H1 (cell line): ENCODE measurements around the gene PPARD. TPM values are rescaled to one million over a fixed set of nuclear protein-coding genes. Genes with fewer than 3 reads are reported as not detected.

Source experiments
- BACH1 ChIP-seq: IDR thresholded peaks from 2 replicates; pipeline ENCODE4 v1.6.1; 2012; ENCODE audit warnings: low read length, improper control_type of control experiment
- CBX8 ChIP-seq: fragments of 300-800, 300-1000 bp; sonication (generic); IDR thresholded peaks from 2 replicates; pipeline ENCODE4 v1.7.1; 2016; ENCODE audit warnings: low read depth, low read length, borderline replicate concordance
- JUN ChIP-seq: IDR thresholded peaks from 2 replicates; pipeline ENCODE4 v1.6.1; 2011; ENCODE audit warnings: low read depth, mild to moderate bottlenecking, improper control_type of control experiment, low read length
- KDM5A ChIP-seq: fragments of 200-600 bp; IDR thresholded peaks from 2 replicates; pipeline ENCODE4 v1.7.1; 2012; ENCODE audit warnings: mild to moderate bottlenecking, low read length, inconsistent platforms, mixed read lengths
- SAP30 ChIP-seq: fragments of 300-600 bp; sonication (generic); IDR thresholded peaks from 2 replicates; pipeline ENCODE4 v1.7.1; 2012; ENCODE audit warnings: low read length, moderate library complexity, mild to moderate bottlenecking, inconsistent platforms; ENCODE audit not compliant: insufficient read depth, insufficient replicate concordance
- polyA plus RNA-seq, 7 experiments: library from polyadenylated mRNA; depleted of rRNA in 3 of 7; stranded (reverse) in 5 of 7; unstranded in 2 of 7; fragments of >200 nt in 5 of 7; fragments of 200-250 nt in 2 of 7; gene quantifications; 1 replicate in 5 of 7; 2 replicates in 1 of 7; 4 replicates in 1 of 7; pipeline versions ENCODE4 v1.2.1 to v1.2.3, GENCODE V29; 2011 to 2013; ENCODE audit warnings: missing spikeins in 2 of 7, mixed read lengths in 2 of 7
- total RNA-seq: library from RNA; stranded (reverse); fragmentation: NEBNext Ultra II Directional; extraction: Animal tissue kit (Norgen Biotek cat#: 25700); gene quantifications from 2 replicates; pipeline ENCODE4 v1.2.1, GENCODE V29; 2021
- TF ChIP-seq, protein P1 (sequence below): fragments of 300-600 bp; sonication (generic); IDR thresholded peaks from 2 replicates; pipeline ENCODE4 v1.7.1; 2012; ENCODE audit warnings: low read length, moderate library complexity, mild to moderate bottlenecking, inconsistent platforms; ENCODE audit not compliant: insufficient replicate concordance
- TF ChIP-seq, protein P2 (sequence below): IDR thresholded peaks from 2 replicates; pipeline ENCODE4 v1.6.1; 2012; ENCODE audit warnings: low read length, inconsistent platforms

The PPARD gene
- total and polyA plus RNA-seq, 2 of the 8 experiments (the other 6 are each of a cell fraction or from before 2014, with no cell fraction given) = 14.6 to 14.9 TPM

DNA sequence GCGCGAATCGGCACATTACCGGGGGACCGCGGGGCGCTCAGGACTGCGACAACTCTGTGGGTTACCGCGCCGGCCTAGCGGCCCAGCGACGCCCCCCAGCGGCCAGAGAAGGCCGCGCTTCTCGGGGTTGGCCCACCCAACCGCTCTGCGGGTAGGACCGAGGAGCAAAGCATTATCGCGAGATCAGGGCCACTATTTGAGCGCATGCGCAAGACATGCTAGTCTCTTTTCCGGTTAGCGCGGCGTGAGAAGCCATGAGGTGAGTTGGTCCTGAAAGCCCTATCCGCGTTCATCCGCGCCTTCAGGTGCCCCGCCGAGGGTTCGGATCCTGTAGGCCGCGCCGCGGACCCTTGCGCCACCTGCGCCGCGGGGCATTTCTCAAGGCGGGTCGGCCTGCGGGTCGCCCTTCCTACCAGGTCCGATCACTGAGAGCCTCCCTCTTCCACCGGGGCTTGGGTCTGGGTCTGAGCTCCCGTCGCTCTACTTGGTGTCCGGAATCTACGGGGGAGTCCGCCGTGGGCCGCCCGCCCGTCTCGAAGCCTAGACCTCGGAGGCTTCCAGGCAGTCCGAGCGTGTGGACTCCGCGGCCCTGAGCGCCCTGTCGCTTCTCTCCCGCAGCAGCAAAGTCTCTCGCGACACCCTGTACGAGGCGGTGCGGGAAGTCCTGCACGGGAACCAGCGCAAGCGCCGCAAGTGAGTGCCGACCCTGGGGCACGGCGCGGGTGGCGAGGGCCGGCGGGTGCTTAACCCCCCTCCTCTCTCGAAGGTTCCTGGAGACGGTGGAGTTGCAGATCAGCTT, 126.0 kb downstream of the PPARD start, which contains the start of gene RPL10A (continued):
- TF ChIP-seq, protein P1, sequence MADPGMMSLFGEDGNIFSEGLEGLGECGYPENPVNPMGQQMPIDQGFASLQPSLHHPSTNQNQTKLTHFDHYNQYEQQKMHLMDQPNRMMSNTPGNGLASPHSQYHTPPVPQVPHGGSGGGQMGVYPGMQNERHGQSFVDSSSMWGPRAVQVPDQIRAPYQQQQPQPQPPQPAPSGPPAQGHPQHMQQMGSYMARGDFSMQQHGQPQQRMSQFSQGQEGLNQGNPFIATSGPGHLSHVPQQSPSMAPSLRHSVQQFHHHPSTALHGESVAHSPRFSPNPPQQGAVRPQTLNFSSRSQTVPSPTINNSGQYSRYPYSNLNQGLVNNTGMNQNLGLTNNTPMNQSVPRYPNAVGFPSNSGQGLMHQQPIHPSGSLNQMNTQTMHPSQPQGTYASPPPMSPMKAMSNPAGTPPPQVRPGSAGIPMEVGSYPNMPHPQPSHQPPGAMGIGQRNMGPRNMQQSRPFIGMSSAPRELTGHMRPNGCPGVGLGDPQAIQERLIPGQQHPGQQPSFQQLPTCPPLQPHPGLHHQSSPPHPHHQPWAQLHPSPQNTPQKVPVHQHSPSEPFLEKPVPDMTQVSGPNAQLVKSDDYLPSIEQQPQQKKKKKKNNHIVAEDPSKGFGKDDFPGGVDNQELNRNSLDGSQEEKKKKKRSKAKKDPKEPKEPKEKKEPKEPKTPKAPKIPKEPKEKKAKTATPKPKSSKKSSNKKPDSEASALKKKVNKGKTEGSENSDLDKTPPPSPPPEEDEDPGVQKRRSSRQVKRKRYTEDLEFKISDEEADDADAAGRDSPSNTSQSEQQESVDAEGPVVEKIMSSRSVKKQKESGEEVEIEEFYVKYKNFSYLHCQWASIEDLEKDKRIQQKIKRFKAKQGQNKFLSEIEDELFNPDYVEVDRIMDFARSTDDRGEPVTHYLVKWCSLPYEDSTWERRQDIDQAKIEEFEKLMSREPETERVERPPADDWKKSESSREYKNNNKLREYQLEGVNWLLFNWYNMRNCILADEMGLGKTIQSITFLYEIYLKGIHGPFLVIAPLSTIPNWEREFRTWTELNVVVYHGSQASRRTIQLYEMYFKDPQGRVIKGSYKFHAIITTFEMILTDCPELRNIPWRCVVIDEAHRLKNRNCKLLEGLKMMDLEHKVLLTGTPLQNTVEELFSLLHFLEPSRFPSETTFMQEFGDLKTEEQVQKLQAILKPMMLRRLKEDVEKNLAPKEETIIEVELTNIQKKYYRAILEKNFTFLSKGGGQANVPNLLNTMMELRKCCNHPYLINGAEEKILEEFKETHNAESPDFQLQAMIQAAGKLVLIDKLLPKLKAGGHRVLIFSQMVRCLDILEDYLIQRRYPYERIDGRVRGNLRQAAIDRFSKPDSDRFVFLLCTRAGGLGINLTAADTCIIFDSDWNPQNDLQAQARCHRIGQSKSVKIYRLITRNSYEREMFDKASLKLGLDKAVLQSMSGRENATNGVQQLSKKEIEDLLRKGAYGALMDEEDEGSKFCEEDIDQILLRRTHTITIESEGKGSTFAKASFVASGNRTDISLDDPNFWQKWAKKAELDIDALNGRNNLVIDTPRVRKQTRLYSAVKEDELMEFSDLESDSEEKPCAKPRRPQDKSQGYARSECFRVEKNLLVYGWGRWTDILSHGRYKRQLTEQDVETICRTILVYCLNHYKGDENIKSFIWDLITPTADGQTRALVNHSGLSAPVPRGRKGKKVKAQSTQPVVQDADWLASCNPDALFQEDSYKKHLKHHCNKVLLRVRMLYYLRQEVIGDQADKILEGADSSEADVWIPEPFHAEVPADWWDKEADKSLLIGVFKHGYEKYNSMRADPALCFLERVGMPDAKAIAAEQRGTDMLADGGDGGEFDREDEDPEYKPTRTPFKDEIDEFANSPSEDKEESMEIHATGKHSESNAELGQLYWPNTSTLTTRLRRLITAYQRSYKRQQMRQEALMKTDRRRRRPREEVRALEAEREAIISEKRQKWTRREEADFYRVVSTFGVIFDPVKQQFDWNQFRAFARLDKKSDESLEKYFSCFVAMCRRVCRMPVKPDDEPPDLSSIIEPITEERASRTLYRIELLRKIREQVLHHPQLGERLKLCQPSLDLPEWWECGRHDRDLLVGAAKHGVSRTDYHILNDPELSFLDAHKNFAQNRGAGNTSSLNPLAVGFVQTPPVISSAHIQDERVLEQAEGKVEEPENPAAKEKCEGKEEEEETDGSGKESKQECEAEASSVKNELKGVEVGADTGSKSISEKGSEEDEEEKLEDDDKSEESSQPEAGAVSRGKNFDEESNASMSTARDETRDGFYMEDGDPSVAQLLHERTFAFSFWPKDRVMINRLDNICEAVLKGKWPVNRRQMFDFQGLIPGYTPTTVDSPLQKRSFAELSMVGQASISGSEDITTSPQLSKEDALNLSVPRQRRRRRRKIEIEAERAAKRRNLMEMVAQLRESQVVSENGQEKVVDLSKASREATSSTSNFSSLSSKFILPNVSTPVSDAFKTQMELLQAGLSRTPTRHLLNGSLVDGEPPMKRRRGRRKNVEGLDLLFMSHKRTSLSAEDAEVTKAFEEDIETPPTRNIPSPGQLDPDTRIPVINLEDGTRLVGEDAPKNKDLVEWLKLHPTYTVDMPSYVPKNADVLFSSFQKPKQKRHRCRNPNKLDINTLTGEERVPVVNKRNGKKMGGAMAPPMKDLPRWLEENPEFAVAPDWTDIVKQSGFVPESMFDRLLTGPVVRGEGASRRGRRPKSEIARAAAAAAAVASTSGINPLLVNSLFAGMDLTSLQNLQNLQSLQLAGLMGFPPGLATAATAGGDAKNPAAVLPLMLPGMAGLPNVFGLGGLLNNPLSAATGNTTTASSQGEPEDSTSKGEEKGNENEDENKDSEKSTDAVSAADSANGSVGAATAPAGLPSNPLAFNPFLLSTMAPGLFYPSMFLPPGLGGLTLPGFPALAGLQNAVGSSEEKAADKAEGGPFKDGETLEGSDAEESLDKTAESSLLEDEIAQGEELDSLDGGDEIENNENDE = no peak
- TF ChIP-seq JUN = no peak
- TF ChIP-seq BACH1 = peak; percentile 76; the same call in 1 of the 2 replicates
- TF ChIP-seq SAP30 = no peak
- TF ChIP-seq CBX8 = no peak
- TF ChIP-seq, protein P2, sequence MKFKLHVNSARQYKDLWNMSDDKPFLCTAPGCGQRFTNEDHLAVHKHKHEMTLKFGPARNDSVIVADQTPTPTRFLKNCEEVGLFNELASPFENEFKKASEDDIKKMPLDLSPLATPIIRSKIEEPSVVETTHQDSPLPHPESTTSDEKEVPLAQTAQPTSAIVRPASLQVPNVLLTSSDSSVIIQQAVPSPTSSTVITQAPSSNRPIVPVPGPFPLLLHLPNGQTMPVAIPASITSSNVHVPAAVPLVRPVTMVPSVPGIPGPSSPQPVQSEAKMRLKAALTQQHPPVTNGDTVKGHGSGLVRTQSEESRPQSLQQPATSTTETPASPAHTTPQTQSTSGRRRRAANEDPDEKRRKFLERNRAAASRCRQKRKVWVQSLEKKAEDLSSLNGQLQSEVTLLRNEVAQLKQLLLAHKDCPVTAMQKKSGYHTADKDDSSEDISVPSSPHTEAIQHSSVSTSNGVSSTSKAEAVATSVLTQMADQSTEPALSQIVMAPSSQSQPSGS = peak; percentile 85
- TF ChIP-seq KDM5A = no peak
